MM.1S (cell line): ENCODE results near the gene SOX2.

Experiments
- EZH2 ChIP-seq: fragments of 300-600 bp; sonication (generic); optimal IDR thresholded peaks from 2 replicates; pipeline ENCODE3; 2017; ENCODE audit warnings: low read depth, mild to moderate bottlenecking, antibody characterized with exemption, low read length, mixed read lengths
- TF ChIP-seq, protein P1 (sequence below): fragments of 300-600 bp; sonication (generic); IDR thresholded peaks from 2 replicates; pipeline ENCODE4 v1.5.1; 2016; ENCODE audit warnings: antibody characterized with exemption, low read length, mixed read lengths

DNA sequence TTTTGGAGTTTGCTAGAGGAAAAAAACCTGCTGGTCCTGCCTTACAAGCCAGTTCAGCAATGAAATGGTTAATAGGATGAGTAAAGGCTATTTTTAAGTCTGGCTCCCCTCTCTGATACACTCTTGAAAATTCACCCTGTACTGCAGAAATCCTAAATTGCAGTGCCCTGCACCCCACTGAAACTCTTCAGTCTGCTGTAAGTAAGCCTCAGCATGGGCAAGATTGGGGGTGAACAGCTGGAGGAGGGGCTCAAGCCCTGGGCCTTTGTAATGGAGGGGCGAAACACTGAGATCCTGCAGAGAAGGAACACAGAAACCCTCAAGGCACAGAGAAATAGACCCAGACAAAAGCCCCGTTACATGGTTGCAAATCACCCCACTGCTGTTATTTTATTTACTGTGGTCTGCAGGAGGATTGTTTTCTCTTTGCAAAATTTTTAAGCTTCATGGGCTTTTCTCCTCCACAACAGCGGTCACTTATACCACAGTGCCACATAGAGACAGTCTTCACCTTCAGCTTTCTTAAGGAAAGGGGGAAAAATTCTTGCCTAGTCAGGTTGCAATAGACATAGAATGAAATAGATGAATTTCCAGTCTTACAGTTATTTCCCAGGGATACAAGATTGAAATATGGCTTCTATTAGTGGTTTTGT lies 45.0 kb downstream of the SOX2 start:
- TF ChIP-seq, protein P1, sequence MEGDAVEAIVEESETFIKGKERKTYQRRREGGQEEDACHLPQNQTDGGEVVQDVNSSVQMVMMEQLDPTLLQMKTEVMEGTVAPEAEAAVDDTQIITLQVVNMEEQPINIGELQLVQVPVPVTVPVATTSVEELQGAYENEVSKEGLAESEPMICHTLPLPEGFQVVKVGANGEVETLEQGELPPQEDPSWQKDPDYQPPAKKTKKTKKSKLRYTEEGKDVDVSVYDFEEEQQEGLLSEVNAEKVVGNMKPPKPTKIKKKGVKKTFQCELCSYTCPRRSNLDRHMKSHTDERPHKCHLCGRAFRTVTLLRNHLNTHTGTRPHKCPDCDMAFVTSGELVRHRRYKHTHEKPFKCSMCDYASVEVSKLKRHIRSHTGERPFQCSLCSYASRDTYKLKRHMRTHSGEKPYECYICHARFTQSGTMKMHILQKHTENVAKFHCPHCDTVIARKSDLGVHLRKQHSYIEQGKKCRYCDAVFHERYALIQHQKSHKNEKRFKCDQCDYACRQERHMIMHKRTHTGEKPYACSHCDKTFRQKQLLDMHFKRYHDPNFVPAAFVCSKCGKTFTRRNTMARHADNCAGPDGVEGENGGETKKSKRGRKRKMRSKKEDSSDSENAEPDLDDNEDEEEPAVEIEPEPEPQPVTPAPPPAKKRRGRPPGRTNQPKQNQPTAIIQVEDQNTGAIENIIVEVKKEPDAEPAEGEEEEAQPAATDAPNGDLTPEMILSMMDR = no peak
- TF ChIP-seq EZH2 = no peak
